Right lobe of liver (tissue), 6 donors: ENCODE measurements around the gene TCN2. TPM values are rescaled to one million over a fixed set of nuclear protein-coding genes. Genes with fewer than 3 reads are reported as not detected.
"Not testable (repeated sequence)": the region's sequence is repeated elsewhere in the genome, so short reads cannot be mapped to it uniquely, and the experiment has no call there.

Experiments
- ATAC-seq, 4 donors: fragments of 200-7000 bp; cut with Tn5 transposase; one replicate each; pipeline ENCODE4 v1.9.1; 2020; ENCODE audit warnings: mild to moderate bottlenecking in 4 of 4, moderate library complexity in 4 of 4
- DNase-seq, 3 donors: peaks; one replicate each; pipeline ENCODE4 v3.0.0-alpha.2; 2020
- H3K27ac ChIP-seq, 3 donors: fragments of 200-600 bp; one replicate each; pipeline ENCODE4 v1.8.0; 2022
- H3K27me3 ChIP-seq, 2 donors: fragments of 200-600 bp; one replicate each; pipeline ENCODE4 v1.8.0; 2022
- H3K36me3 ChIP-seq, 4 donors: fragments of 200-600 bp; sonication (generic) in 1 of 4; one replicate each; pipeline versions ENCODE4 v1.5.1 to v1.8.0; 2017 to 2022; ENCODE audit warnings: control low read depth in 1 of 4
- H3K4me1 ChIP-seq, 4 donors: fragments of 200-600 bp; sonication (generic) in 1 of 4; one replicate each; pipeline versions ENCODE4 v1.5.1 to v1.8.0; 2017 to 2022; ENCODE audit warnings: control low read depth in 1 of 4
- H3K4me3 ChIP-seq, 3 donors: fragments of 200-600 bp; one replicate each; pipeline ENCODE4 v1.8.0; 2022
- H3K9me3 ChIP-seq, 4 donors: fragments of 200-600 bp; sonication (generic) in 1 of 4; one replicate each; pipeline versions ENCODE4 v1.5.1 to v1.8.0; 2017 to 2022; ENCODE audit warnings: control low read depth in 1 of 4
- CTCF ChIP-seq, 4 donors: fragments of 200-600 bp in 3 of 4; fragments of 450-650 bp in 1 of 4; IDR thresholded peaks; one replicate each; pipeline versions ENCODE4 v1.5.1 to v1.8.0; 2016 to 2022; ENCODE audit warnings: antibody characterized with exemption in 4 of 4, mild to moderate bottlenecking in 2 of 4
- POLR2A ChIP-seq: fragments of 450-650 bp; IDR thresholded peaks from one replicate; pipeline ENCODE4 v1.6.1; 2017; ENCODE audit warnings: antibody characterized with exemption, mild to moderate bottlenecking
- WGBS: methylation state at CpG from one replicate; pipeline ENCODE4 v1.1.6; 2018; ENCODE audit warnings: low coverage, low lambda C conversion rate; ENCODE audit not compliant: insufficient coverage; ENCODE audit errors: missing lambda C conversion rate; 5-methylcytosine and 5-hydroxymethylcytosine counted together
- intact Hi-C, 2 donors: fragments of 100-400 bp; cut with DNase I; formaldehyde crosslinking; loops; one replicate each; pipeline versions ENCODE4 v1.11.2 to v1.14.1; 2022
- total RNA-seq, 6 experiments: library from RNA; depleted of rRNA in 2 of 6; stranded (reverse); fragments of >200 nt in 2 of 6; fragmentation: NEBNext Ultra II Directional in 3 of 6; extraction: Animal tissue kit (Norgen Biotek cat#: 25700) in 3 of 6; gene quantifications; one replicate each; pipeline versions ENCODE4 v1.1.0 to v1.2.4, GENCODE V29; 2016 to 2023
- donor health status: DM: no; HTN: yes; CAD: no.
- donor health status: DM: no; HTN: no; CAD: no.
- donor health status: DM: no; HTN: no; CAD: no.
- donor health status: DM: no; HTN: yes; CAD: no.
- donor health status: DM: no; HTN: yes; CAD: no.

The TCN2 gene
- total RNA-seq, 6 experiments from 2014 or later: 8.9 to 14.6 (median 12.8) TPM

GRCh38 chr22:30565341-30565740, 41.6 kb upstream of the TCN2 start:
- H3K9me3 ChIP-seq: no peaks in the 10 kb centered on the region
- H3K4me3 ChIP-seq: no peak overlapping the region
- TF ChIP-seq CTCF (IDR thresholded peaks at IDR 0.05) (no peak), POLR2A (no peak)
- H3K27ac ChIP-seq: no peak overlapping the region
- no peaks in the 10 kb centered on the region for H3K27me3 ChIP-seq
- DNase-seq (no peak), ATAC-seq (no peak)
- 75% methylated on average over 2 of the region's 4 CpGs for WGBS
- H3K36me3 ChIP-seq: no peaks in the 10 kb centered on the region
- peaks cover 0 to 4% (median 0%) of the 10 kb centered on the region in 4 donors for H3K4me1 ChIP-seq
- intact Hi-C loops: no loop called here

- Histone ChIP-seq H3K4me3 (no peak overlapping the region), H3K36me3 (no peaks in the 10 kb centered on the region), H3K9me3 (no peaks in the 10 kb centered on the region), H3K27ac (no peak overlapping the region), H3K4me1 (peaks cover 0 to 6% (median 0%) of the 10 kb centered on the region in 4 donors), H3K27me3 (no peaks in the 10 kb centered on the region)
- ATAC-seq: peak; percentile 57 to 89 (median 82)
- WGBS: 17% methylated on average over 7 of the region's 7 CpGs
- intact Hi-C loops: no loop called here
- peak in 1 of 3 donors; percentile 41 for DNase-seq
- TF ChIP-seq POLR2A: no peak
- TF ChIP-seq CTCF (IDR thresholded peaks at IDR 0.05): no peak
These were observed 40.8 kb upstream of the TCN2 start for GRCh38 chr22:30566125-30566524.

GRCh38 chr22:30567277-30567676, 39.7 kb upstream of the TCN2 start:
- intact Hi-C loops, H3K27me3 ChIP-seq, ATAC-seq, H3K4me3 ChIP-seq, H3K9me3 ChIP-seq, H3K27ac ChIP-seq, DNase-seq, H3K36me3 ChIP-seq: not testable (repeated sequence)
- 93% methylated on average over 5 of the region's 6 CpGs for WGBS
- H3K4me1 ChIP-seq: peaks cover 0 to 15% (median 0%) of the 10 kb centered on the region in 4 donors

- peaks cover 0 to 25% (median 3%) of the 10 kb centered on the region in 4 donors for H3K4me1 ChIP-seq
- no peak overlapping the region for H3K4me3 ChIP-seq
- 86% methylated on average over 2 of the region's 10 CpGs for WGBS
- no peak for TF ChIP-seq CTCF (IDR thresholded peaks at IDR 0.05)
- TF ChIP-seq POLR2A: no peak
- ATAC-seq (no peak), DNase-seq (no peak)
- no peaks in the 10 kb centered on the region for H3K36me3 ChIP-seq
- H3K27ac ChIP-seq: no peak overlapping the region
- intact Hi-C loops: no loop called here
- no peaks in the 10 kb centered on the region for H3K27me3 ChIP-seq
- H3K9me3 ChIP-seq: no peaks in the 10 kb centered on the region
These were observed 38.7 kb upstream of the TCN2 start for GRCh38 chr22:30568137-30568805.

- no peaks in the 10 kb centered on the region for H3K9me3 ChIP-seq
These were observed 37.2 kb upstream of the TCN2 start for GRCh38 chr22:30569674-30570202.

More at GRCh38 chr22:30569674-30570202, 37.2 kb upstream of the TCN2 start:
- H3K4me1 ChIP-seq: peaks cover 0 to 35% (median 7%) of the 10 kb centered on the region in 4 donors
- H3K36me3 ChIP-seq: no peaks in the 10 kb centered on the region
- no peak for ATAC-seq
- intact Hi-C loops: no loop called here
- no peak overlapping the region for H3K4me3 ChIP-seq
- no peak overlapping the region for H3K27ac ChIP-seq
- TF ChIP-seq CTCF (IDR thresholded peaks at IDR 0.05) (no peak), POLR2A (no peak)
- no peak for DNase-seq
- no peaks in the 10 kb centered on the region for H3K27me3 ChIP-seq
- WGBS: 92% methylated on average over 2 of the region's 10 CpGs
